Neural crest cell (in vitro differentiated cells): ENCODE measurements around the gene CD84. TPM values are rescaled to one million over a fixed set of nuclear protein-coding genes. Genes with fewer than 3 reads are reported as not detected.
"Not testable (repeated sequence)": the region's sequence is repeated elsewhere in the genome, so short reads cannot be mapped to it uniquely, and the experiment has no call there.

Experiments
- DNase-seq: peaks from one replicate; pipeline ENCODE4 v3.0.0; 2021; ENCODE audit warnings: low read depth, mixed read lengths, low spot score
- H3K27ac Mint-ChIP-seq: one replicate; pipeline ENCODE4 v1.8.0; 2021; ENCODE audit warnings: mild to moderate bottlenecking, mixed read lengths; ENCODE audit not compliant: unreplicated experiment
- H3K27me3 Mint-ChIP-seq: 2 replicates; pipeline ENCODE4 v1.8.0; 2021; ENCODE audit warnings: low read depth, mild to moderate bottlenecking, mixed read lengths
- H3K36me3 Mint-ChIP-seq: 2 replicates; pipeline ENCODE4 v1.8.0; 2021; ENCODE audit warnings: low read depth, mild to moderate bottlenecking, mixed read lengths
- H3K4me1 Mint-ChIP-seq: 2 replicates; pipeline ENCODE4 v1.8.0; 2021; ENCODE audit warnings: mixed read lengths
- H3K4me3 Mint-ChIP-seq: one replicate; pipeline ENCODE4 v1.8.0; 2021; ENCODE audit warnings: mild to moderate bottlenecking, mixed read lengths
- H3K9me3 Mint-ChIP-seq: 2 replicates; pipeline ENCODE4 v1.8.0; 2021; ENCODE audit warnings: mixed read lengths
- total RNA-seq: library from RNA; stranded (reverse); gene quantifications from 2 replicates; pipeline ENCODE4 v1.2.1, GENCODE V29; 2021
- TF ChIP-seq, protein P1 (sequence below): fragments of 200-600 bp; sonication (generic); conservative IDR thresholded peaks from 2 replicates; pipeline ENCODE4 v1.5.0; 2021; ENCODE audit warnings: antibody characterized with exemption, mild to moderate bottlenecking

CD84 gene
- total RNA-seq, 1 donor from 2014 or later = not detected

- H3K9me3 Mint-ChIP-seq = peaks cover 12% of the 10 kb centered on the region
- H3K36me3 Mint-ChIP-seq = peaks cover 4% of the 10 kb centered on the region
- H3K27ac Mint-ChIP-seq = no peak overlapping the region
- peaks cover 10% of the 10 kb centered on the region for H3K27me3 Mint-ChIP-seq
- TF ChIP-seq, protein P1, sequence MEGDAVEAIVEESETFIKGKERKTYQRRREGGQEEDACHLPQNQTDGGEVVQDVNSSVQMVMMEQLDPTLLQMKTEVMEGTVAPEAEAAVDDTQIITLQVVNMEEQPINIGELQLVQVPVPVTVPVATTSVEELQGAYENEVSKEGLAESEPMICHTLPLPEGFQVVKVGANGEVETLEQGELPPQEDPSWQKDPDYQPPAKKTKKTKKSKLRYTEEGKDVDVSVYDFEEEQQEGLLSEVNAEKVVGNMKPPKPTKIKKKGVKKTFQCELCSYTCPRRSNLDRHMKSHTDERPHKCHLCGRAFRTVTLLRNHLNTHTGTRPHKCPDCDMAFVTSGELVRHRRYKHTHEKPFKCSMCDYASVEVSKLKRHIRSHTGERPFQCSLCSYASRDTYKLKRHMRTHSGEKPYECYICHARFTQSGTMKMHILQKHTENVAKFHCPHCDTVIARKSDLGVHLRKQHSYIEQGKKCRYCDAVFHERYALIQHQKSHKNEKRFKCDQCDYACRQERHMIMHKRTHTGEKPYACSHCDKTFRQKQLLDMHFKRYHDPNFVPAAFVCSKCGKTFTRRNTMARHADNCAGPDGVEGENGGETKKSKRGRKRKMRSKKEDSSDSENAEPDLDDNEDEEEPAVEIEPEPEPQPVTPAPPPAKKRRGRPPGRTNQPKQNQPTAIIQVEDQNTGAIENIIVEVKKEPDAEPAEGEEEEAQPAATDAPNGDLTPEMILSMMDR = no peak
- H3K4me3 Mint-ChIP-seq = no peak overlapping the region
- DNase-seq = no peak
- no peaks in the 10 kb centered on the region for H3K4me1 Mint-ChIP-seq
Observed at GRCh38 chr1:160500321-160500990, 78.8 kb downstream of the CD84 start.

GRCh38 chr1:160499631-160500030 is 79.7 kb downstream of the CD84 start:
- peaks cover 13% of the 10 kb centered on the region for H3K27me3 Mint-ChIP-seq
- no peaks in the 10 kb centered on the region for H3K4me1 Mint-ChIP-seq
- TF ChIP-seq, protein P1 = no peak
- H3K9me3 Mint-ChIP-seq = peaks cover 10% of the 10 kb centered on the region
- no peak overlapping the region for H3K27ac Mint-ChIP-seq
- DNase-seq = no peak
- H3K36me3 Mint-ChIP-seq = peaks cover 4% of the 10 kb centered on the region
- H3K4me3 Mint-ChIP-seq = no peak overlapping the region

- not testable (repeated sequence) for H3K27ac Mint-ChIP-seq, H3K36me3 Mint-ChIP-seq, H3K4me3 Mint-ChIP-seq, DNase-seq, H3K4me1 Mint-ChIP-seq
- peaks cover 15% of the 10 kb centered on the region for H3K27me3 Mint-ChIP-seq
- H3K9me3 Mint-ChIP-seq = peaks cover 10% of the 10 kb centered on the region
Observed at GRCh38 chr1:160498301-160499065, 80.8 kb downstream of the CD84 start.

GRCh38 chr1:160496334-160496733 is 83.0 kb downstream of the CD84 start:
- peaks cover 4% of the 10 kb centered on the region for H3K36me3 Mint-ChIP-seq
- H3K27ac Mint-ChIP-seq = no peak overlapping the region
- H3K9me3 Mint-ChIP-seq = peaks cover 10% of the 10 kb centered on the region
- H3K4me3 Mint-ChIP-seq = no peak overlapping the region
- TF ChIP-seq, protein P1 = no peak
- no peak for DNase-seq
- peaks cover 7% of the 10 kb centered on the region for H3K27me3 Mint-ChIP-seq
- no peaks in the 10 kb centered on the region for H3K4me1 Mint-ChIP-seq

GRCh38 chr1:160494620-160495019 is 84.7 kb downstream of the CD84 start:
- no peak for DNase-seq
- H3K4me3 Mint-ChIP-seq = no peak overlapping the region
- no peaks in the 10 kb centered on the region for H3K4me1 Mint-ChIP-seq
- TF ChIP-seq, protein P1 = peak; percentile 45
- H3K9me3 Mint-ChIP-seq = peaks cover 8% of the 10 kb centered on the region
- H3K36me3 Mint-ChIP-seq = peaks cover 4% of the 10 kb centered on the region
- H3K27ac Mint-ChIP-seq = no peak overlapping the region
- H3K27me3 Mint-ChIP-seq = peaks cover 7% of the 10 kb centered on the region

DNA sequence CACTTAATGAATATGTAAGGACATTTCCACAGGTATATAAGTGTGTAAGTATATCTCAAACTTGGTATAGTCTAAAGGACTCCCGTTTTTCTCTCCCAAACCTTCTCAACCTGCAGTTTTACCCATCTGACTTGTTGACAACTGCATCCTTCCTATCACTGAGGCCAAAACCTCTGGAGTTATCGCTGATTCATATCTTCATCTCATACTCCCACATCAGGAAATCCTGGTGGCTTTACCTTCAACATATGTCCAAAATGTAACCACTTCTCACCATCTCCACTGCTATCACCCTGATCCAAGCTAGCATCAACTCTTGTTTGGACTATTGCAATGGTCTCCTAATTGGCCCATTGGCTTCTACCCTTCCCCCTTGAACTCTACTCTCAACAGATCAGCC is 86.7 kb downstream of the CD84 start:
- Mint-ChIP-seq H3K9me3 (no peaks in the 10 kb centered on the region), H3K4me1 (no peaks in the 10 kb centered on the region), H3K36me3 (no peaks in the 10 kb centered on the region), H3K27me3 (peaks cover 7% of the 10 kb centered on the region), H3K4me3 (no peak overlapping the region), H3K27ac (no peak overlapping the region)
- TF ChIP-seq, protein P1 = no peak
- no peak for DNase-seq
